K562 (cell line): Measurements from ENCODE around the gene ZNF300. TPM values are rescaled to one million over a fixed set of nuclear protein-coding genes. Genes with fewer than 3 reads are reported as not detected.
A peak's percentile ranks its signal among the peaks of the same experiment; 100 is the strongest.

ENCODE experiments used
- ATAC-seq: fragments of 200-7000 bp; cut with Tn5 transposase; 3 replicates; pipeline ENCODE4 v1.9.1; 2020; ENCODE audit warnings: moderate library complexity
- BruUV-seq: library from RNA; stranded (reverse); fragments of 400-500 nt; replicated peaks from 2 replicates; lab custom pipeline; 2021; lab: Mats Ljungman, UMichigan
- CTCF ChIA-PET: fragments of 300-600 bp; formaldehyde crosslinking; extraction: SDS; loops from one replicate; lab custom pipeline; 2021; ENCODE audit warnings: low intra/inter-chr PET ratio; lab: Yijun Ruan, JAX
- POLR2A ChIA-PET: fragments of 300-600, 350-650 bp; sonication (Branson Sonifier 250); formaldehyde crosslinking; extraction: SDS; loops from one replicate; lab custom pipeline; 2021; ENCODE audit warnings: antibody characterized with exemption, inconsistent platforms; lab: Yijun Ruan, JAX
- DNase-seq, 4 experiments: peaks; one replicate each; pipeline versions ENCODE4 v3.0.0 to v3.0.0-alpha.2; 2011 to 2018; ENCODE audit warnings: low spot score in 3 of 4, mixed read lengths in 3 of 4; ENCODE audit errors: extremely low read depth in 1 of 4
- FAIRE-seq: peaks from 2 replicates; lab custom pipeline; 2011; peaks lifted over from hg19 to GRCh38; lab: Jason Lieb, UNC
- H2AFZ ChIP-seq: 2 replicates; pipeline ENCODE4 v1.6.0; 2011; ENCODE audit warnings: low read depth, low read length, control low read depth, inconsistent platforms
- H3K27ac ChIP-seq: fragments of 200-600 bp; 3 replicates; pipeline ENCODE4 v1.8.0; 2011; ENCODE audit warnings: low read depth, mild to moderate bottlenecking, control low read depth, inconsistent platforms, low read length, moderate library complexity, mixed read lengths; ENCODE audit errors: extremely low read depth
- H3K27me3 ChIP-seq, 2 experiments: fragments of 300-600 bp in 1 of 2; 2 replicates in 1 of 2; 3 replicates in 1 of 2; pipeline versions ENCODE4 v1.6.0 to v1.8.0; 2011; ENCODE audit warnings: inconsistent platforms in 2 of 2, low read length in 2 of 2, mild to moderate bottlenecking in 1 of 2, mixed read lengths in 1 of 2, moderate library complexity in 1 of 2; ENCODE audit not compliant: control insufficient read depth in 2 of 2, insufficient read depth in 2 of 2
- H3K36me3 ChIP-seq: fragments of 300-600 bp; 3 replicates; pipeline ENCODE4 v1.8.0; 2011; ENCODE audit warnings: mild to moderate bottlenecking, low read length, inconsistent platforms; ENCODE audit not compliant: control insufficient read depth, insufficient read depth
- H3K4me1 ChIP-seq, 2 experiments: fragments of 200-600 bp in 1 of 2; replicated peaks in 1 of 2; 2 replicates in 1 of 2; 3 replicates in 1 of 2; pipeline versions ENCODE4 v1.5.1 to v1.8.0; 2011; ENCODE audit warnings: inconsistent platforms in 2 of 2, low read length in 2 of 2, mild to moderate bottlenecking in 1 of 2, mixed read lengths in 1 of 2, moderate library complexity in 1 of 2; ENCODE audit not compliant: control insufficient read depth in 2 of 2, insufficient read depth in 2 of 2
- H3K4me2 ChIP-seq: 2 replicates; pipeline ENCODE4 v1.6.1; 2011; ENCODE audit warnings: low read length, control low read depth, inconsistent platforms, mixed read lengths; ENCODE audit not compliant: insufficient read depth
- H3K4me3 ChIP-seq: fragments of 200-600 bp; sonication (generic), shearing (Covaris generic); 2 replicates; pipeline ENCODE4 v1.5.1; 2016; ENCODE audit warnings: control low read depth, inconsistent platforms
- H3K79me2 ChIP-seq: fragments of 200-600 bp; 3 replicates; pipeline ENCODE4 v1.8.0; 2011; ENCODE audit warnings: low read length, inconsistent platforms; ENCODE audit not compliant: control insufficient read depth, insufficient read depth
- H3K9ac ChIP-seq, 2 experiments: 2 replicates each; pipeline versions ENCODE4 v1.6.0 to v1.6.1; 2011; ENCODE audit warnings: low read depth in 2 of 2, low read length in 2 of 2, control low read depth in 1 of 2, inconsistent platforms in 1 of 2, mild to moderate bottlenecking in 1 of 2, mixed read lengths in 1 of 2; ENCODE audit not compliant: insufficient read depth in 1 of 2
- H3K9me1 ChIP-seq: one replicate; pipeline ENCODE4 v1.6.0; 2011; ENCODE audit warnings: inconsistent platforms, mild to moderate bottlenecking, low read length, moderate library complexity; ENCODE audit not compliant: control insufficient read depth, insufficient read depth
- H3K9me3 ChIP-seq: replicated peaks from 2 replicates; pipeline ENCODE4 v1.5.1; 2011; ENCODE audit warnings: low read depth, low read length, inconsistent platforms; ENCODE audit not compliant: control insufficient read depth, insufficient read depth
- H4K20me1 ChIP-seq: replicated peaks from 2 replicates; pipeline ENCODE4 v1.6.1; 2011; ENCODE audit warnings: low read length, inconsistent platforms, mixed read lengths; ENCODE audit not compliant: control insufficient read depth, insufficient read depth
- BRCA1 ChIP-seq, 2 experiments: fragments of 450-650 bp in 1 of 2; sonication (generic) in 1 of 2; formaldehyde crosslinking in 1 of 2; IDR thresholded peaks; 2 replicates each; pipeline versions ENCODE4 v1.5.0 to v1.6.1; 2017 to 2020; ENCODE audit warnings: mild to moderate bottlenecking in 1 of 2, missing genetic modification reagents in 1 of 2
- CTBP1 ChIP-seq: fragments of 450-650 bp; IDR thresholded peaks from 2 replicates; pipeline ENCODE4 v1.6.1; 2016; ENCODE audit warnings: borderline replicate concordance
- DNMT1 ChIP-seq: fragments of 450-650 bp; IDR thresholded peaks from 2 replicates; pipeline ENCODE4 v1.6.1; 2016; ENCODE audit warnings: antibody characterized with exemption, mild to moderate bottlenecking
- EHMT2 ChIP-seq: fragments of 450-650 bp; IDR thresholded peaks from 2 replicates; pipeline ENCODE4 v1.6.1; 2018; ENCODE audit warnings: antibody characterized with exemption
- HDAC1 ChIP-seq, 2 experiments: fragments of 450-650 bp; IDR thresholded peaks; 2 replicates each; pipeline ENCODE4 v1.6.1; 2016 to 2017; ENCODE audit warnings: inconsistent platforms in 1 of 2, mild to moderate bottlenecking in 1 of 2, moderate library complexity in 1 of 2
- THRB ChIP-seq: fragments of 450-650 bp; formaldehyde crosslinking; conservative IDR thresholded peaks from 2 replicates; pipeline ENCODE4 v1.4.0; 2022; ENCODE audit warnings: mild to moderate bottlenecking, missing genetic modification characterization
- WGBS: fragments of 100-300 bp; shearing (Covaris generic); methylation state at CpG from one replicate; pipeline ENCODE4 v1.1.6; 2016; ENCODE audit warnings: low coverage, mixed read lengths; ENCODE audit not compliant: insufficient coverage; ENCODE audit errors: missing lambda C conversion rate; 5-methylcytosine and 5-hydroxymethylcytosine counted together
- in situ Hi-C: fragments of 300-500 bp; cut with MboI; formaldehyde crosslinking; loops from 4 replicates; pipeline ENCODE4 v1.15.0; 2018; ENCODE audit warnings: inconsistent platforms, mixed read lengths
- intact Hi-C: fragments of 100-400 bp; cut with micrococcal nuclease; formaldehyde crosslinking; loops from 2 replicates; pipeline ENCODE4 v1.14.2; 2022
- polyA plus RNA-seq, 8 experiments: library from polyadenylated mRNA; depleted of rRNA in 4 of 8; stranded (reverse) in 5 of 8; unstranded in 3 of 8; fragments of >200 nt; fragmentation: Nextera tagmentation in 2 of 8; fragmentation: Illumina TruSeq in 1 of 8; extraction: Ambion mirVana in 2 of 8; extraction: Trizol in 1 of 8; gene quantifications; 2 replicates each; pipeline versions ENCODE4 v1.2.1 to v1.2.3, GENCODE V29; 2011 to 2014; ENCODE audit warnings: inconsistent platforms in 1 of 8, missing spikeins in 1 of 8
- total RNA-seq, 7 experiments: library from RNA; depleted of rRNA in 6 of 7; stranded (reverse); fragments of >200 nt in 6 of 7; fragmentation: Illumina TruSeq in 2 of 7; extraction: Trizol in 2 of 7; gene quantifications; 2 replicates each; pipeline versions ENCODE4 v1.2.1 to v1.2.3, GENCODE V29; 2011 to 2021; ENCODE audit warnings: low replicate concordance in 1 of 7
- TF ChIP-seq, protein P1 (sequence below): sonication (generic); formaldehyde crosslinking; IDR thresholded peaks from 2 replicates; pipeline ENCODE4 v1.8.1; 2023; ENCODE audit warnings: mild to moderate bottlenecking, missing genetic modification reagents, moderate library complexity

The ZNF300 gene
- total and polyA plus RNA-seq, 9 of the 15 experiments (the other 6 are each of a cell fraction or from before 2014, with no cell fraction given), result 4.4 to 13.2 (median 11.1) TPM

- peak; percentile 80 for ATAC-seq
- FAIRE-seq, result no peak
- Histone ChIP-seq H2AFZ (peak overlapping the region; percentile 99), H3K9me3 (peaks cover 13% of the 10 kb centered on the region), H3K9me1 (no peaks in the 10 kb centered on the region), H3K9ac (peak overlapping the region; percentile 77 to 82; a peak in 3 of 4 replicates), H3K36me3 (no peaks in the 10 kb centered on the region), H3K4me1 (no peaks in the 10 kb centered on the region; a peak in 1 of 5 replicates), H3K27me3 (no peaks in the 10 kb centered on the region), H3K4me3 (peak overlapping the region; percentile 44), H3K4me2 (peak overlapping the region; percentile 95), H4K20me1 (no peaks in the 10 kb centered on the region), H3K27ac (peak overlapping the region; percentile 93; the same call in 1 of the 3 replicates), H3K79me2 (no peaks in the 10 kb centered on the region)
- peak in 3 of 4 experiments; percentile 6 to 27 (median 9) for DNase-seq
- POLR2A ChIA-PET, result no interaction called here
- WGBS, result 9% methylated on average over 5 of the region's 5 CpGs
- intact Hi-C loops (no loop called here), in situ Hi-C loops (no loop called here)
- no TSS peak for BruUV-seq
- CTCF ChIA-PET, result no interaction called here
- 0 out of 2 replicates have a peak, but pooled peaks have one; percentile 39 for TF ChIP-seq EHMT2
- TF ChIP-seq, protein P1, sequence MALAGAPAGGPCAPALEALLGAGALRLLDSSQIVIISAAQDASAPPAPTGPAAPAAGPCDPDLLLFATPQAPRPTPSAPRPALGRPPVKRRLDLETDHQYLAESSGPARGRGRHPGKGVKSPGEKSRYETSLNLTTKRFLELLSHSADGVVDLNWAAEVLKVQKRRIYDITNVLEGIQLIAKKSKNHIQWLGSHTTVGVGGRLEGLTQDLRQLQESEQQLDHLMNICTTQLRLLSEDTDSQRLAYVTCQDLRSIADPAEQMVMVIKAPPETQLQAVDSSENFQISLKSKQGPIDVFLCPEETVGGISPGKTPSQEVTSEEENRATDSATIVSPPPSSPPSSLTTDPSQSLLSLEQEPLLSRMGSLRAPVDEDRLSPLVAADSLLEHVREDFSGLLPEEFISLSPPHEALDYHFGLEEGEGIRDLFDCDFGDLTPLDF (CRISPR knock-in tag), result 0 out of 2 replicates have a peak, but pooled peaks have one; percentile 21
- 0 out of 2 replicates have a peak, but pooled peaks have one; percentile 11 for TF ChIP-seq CTBP1
- TF ChIP-seq THRB (CRISPR knock-in tag), result 0 out of 2 replicates have a peak, but pooled peaks have one; percentile 40
- no peak for TF ChIP-seq DNMT1
- TF ChIP-seq BRCA1 (IDR thresholded peaks at IDR 0.05), result no peak
- TF ChIP-seq BRCA1 (CRISPR knock-in tag; IDR thresholded peaks at IDR 0.05), result no peak
- TF ChIP-seq HDAC1 (IDR thresholded peaks at IDR 0.05), result 0 out of 4 replicates have a peak, but pooled peaks of 1 of the 2 experiments have one; percentile 34
Measured at GRCh38 chr5:150945947-150946346, 41.2 kb upstream of the ZNF300 start.
